GM19372 (cell line): ENCODE data around the gene SENP2.
"Not testable (repeated sequence)": the region's sequence is repeated elsewhere in the genome, so short reads cannot be mapped to it uniquely, and the experiment has no call there.

Source experiments
- ATAC-seq: cut with Tn5 transposase; IDR thresholded peaks from one replicate; pipeline ENCODE4 v1.9.1; 2021; ENCODE audit warnings: mild to moderate bottlenecking, low read depth, moderate library complexity; ENCODE audit not compliant: unreplicated experiment

The SENP2 gene

DNA sequence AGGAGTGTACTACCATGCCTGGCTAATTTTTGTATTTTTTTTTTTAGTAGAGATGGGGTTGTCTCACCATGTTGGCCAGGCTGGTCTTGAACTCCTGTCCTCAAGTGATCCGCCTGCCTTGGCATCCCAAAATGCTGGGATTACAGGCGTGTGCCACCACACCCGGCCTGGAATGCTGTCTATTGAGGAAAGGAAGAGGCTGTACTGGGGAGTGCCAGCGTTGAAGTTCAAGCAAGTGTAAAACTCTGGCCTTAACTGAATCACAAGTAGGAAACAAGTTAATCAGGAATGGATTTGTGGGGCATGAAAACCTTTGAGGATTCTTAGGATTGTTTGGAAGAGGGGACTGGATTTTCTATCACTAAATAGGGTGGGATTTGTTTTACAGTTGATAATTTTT lies 1.4 kb upstream of the SENP2 start:
- no peak for ATAC-seq

DNA sequence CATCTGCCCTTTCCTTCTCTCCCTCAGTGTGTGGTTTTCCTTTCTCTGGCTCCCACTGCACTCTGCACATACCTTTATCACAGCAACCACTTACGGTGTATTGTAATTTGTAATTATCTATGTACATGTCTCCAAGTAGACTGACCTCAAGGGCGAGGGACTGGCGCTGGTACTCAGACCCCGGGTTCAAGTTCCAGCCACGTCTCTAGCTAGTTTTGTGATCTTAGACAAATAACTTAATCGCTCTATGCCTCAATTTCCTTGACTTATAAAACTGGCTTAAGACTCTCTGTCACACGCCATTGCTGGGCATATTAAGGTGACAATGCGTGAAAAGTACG lies 607 bp upstream of the SENP2 start:
- ATAC-seq: no peak

DNA sequence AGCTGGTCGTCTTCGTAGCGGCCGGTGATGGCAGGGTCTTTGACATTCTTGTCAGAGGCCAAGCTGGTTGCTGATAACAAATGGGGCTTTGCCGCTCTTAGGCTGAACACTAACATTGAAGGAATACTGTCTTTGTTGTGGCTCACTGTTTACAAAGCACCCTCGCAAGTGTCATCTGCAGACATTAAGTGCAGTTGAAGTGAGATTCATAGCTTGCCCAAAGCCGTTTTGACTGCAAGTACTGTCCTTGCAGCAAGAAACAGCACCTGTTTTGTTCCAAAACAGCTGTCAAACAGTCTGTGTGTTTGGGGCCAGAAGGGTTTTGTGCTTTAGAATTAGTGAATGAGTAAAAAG lies 568 bp downstream of the SENP2 start:
- ATAC-seq: no peak

DNA sequence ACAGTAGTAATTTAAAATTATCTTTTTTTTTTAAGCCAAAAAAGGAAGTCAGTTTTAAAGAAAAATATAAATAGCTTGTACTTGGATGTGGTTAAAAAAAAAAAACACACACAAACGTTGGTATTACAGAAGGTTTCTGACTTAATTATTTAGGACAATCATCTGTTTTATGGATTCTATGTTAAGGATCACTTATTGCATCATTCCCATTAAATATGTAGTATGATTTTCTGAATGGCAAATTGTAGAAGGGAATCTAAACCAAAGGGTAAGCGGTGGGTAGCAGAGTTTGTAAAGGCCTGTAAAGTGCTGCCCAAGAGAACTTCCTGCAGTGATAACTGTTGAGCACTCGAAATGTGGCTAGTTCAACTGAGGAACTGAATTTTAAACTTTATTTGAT lies 8.0 kb downstream of the SENP2 start:
- no peak for ATAC-seq

DNA sequence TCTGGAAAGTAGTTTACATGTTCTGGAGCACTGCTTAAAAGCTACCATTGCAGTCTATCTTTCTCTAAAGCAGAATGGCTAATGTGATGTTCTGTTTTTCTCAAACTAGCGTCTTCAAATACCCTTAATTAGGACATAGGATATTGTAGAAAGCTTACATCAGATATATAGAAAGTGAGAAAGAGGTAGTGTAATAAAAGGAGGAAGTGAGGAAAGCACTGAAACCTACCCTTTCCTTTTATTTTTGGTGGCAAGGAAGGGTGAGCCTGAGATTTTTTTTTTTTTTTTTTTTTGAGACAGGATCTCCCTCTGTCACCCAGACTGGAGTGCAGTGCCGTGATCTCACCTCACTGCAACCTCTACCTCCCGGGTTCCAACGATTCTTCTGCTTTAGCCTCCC lies 9.4 kb downstream of the SENP2 start:
- no peak for ATAC-seq

DNA sequence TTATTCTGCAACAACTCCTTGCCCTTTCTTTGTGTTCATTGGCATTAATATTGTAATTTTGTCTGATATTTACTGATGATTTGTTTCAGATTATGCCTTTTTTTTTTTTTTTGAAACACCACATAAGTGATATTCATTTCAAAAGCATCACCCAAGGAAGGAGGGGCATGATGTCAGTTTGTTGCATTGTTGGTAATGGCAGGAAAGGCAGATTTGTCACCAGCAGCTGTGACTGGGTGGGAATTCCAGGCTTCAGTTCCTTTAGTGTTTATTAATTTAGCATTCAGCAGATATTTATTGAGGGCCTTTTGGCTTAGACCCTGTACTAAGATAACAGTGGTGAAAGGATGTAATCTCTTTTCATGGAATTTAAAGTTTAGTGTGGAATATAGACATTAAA lies 19.5 kb downstream of the SENP2 start:
- ATAC-seq: no peak

DNA sequence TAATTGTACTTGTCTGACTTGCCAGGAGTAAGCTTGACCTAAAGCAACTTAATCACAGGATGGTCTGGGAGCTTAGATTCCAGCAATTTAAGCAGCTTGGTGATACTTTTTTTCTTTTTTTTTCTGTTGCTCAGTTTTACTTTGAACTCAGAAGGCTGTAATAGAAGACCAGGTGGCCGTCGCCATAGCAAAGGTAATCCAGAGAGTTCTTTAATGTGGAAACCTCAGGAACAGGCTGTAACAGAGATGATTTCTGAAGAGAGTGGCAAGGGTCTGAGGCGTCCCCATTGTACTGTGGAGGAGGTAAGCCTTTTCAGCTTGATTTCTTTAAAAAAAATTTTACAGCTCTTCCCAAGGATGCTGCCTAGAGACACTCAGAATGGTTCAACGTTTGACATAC lies 20.1 kb downstream of the SENP2 start:
- no peak for ATAC-seq

DNA sequence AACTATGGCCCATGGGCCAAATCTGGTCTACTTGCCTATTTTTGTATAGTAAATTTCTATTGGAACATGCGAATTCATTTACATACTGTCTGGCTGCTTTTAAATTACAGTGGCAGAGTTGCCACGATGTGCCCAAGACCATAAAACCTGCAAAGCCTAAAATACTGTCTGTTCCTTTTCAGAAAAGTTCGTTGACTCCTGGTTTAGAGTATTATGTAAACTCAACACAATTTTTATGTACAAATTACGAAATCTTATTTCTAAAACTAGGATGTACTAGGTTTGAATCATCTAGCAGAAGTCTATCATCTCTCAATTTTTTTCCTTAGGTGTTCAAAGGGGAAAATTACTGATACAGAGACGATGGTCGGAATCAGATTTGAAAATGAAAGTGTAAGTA lies 26.9 kb downstream of the SENP2 start:
- no peak for ATAC-seq

DNA sequence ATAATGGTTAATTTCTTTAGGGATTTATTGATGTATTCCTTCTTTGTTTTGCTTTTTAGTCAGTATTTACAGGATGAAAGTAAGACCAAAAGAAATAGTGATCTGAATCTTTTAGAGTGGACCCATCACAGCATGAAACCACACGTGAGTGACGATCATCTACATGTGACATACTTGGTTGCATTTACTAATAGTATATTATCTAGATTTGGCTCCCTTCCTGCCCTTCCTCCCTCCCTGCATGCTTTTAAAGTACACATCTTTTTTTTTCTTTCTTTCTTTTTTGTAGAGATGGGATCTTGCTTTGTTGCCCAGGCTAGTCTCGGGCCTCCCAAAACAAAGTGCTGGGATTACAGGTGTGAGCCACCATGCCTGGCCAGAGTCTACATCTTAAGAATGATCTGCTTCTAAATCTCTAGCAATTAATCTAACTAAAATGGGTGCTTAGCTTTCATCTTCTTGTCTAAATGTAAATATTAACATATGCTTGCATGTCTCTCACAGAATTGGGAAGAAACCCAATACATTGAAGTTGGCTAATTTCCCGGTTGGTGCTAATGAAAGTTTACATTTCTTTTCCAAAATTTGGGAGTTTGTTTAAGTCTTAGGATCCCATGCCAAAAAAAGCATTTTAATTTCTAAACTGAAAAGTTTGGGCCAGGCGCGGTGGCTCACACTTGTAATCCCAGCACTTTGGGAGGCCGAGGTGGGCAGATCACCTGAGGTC lies 38.0 kb downstream of the SENP2 start:
- ATAC-seq: no peak

DNA sequence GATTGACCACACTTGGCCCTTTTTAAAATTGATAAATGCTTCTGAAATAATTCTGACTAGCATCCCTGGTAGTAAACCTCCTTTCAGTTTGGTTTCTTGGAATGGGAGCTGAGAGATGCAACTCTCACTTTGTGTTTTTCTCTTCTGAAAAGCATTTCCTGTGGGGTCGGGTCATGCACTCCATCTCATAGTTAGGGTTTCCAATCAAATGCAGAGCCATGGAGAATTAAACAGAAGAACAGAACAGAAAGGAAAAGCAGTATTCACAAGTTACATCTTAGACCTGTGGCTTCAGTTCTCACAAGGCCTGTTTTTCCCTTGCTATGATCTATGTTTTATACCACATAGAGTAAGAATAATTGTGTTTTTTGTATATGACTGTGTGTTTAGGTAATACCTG lies 39.7 kb downstream of the SENP2 start:
- no peak for ATAC-seq

DNA sequence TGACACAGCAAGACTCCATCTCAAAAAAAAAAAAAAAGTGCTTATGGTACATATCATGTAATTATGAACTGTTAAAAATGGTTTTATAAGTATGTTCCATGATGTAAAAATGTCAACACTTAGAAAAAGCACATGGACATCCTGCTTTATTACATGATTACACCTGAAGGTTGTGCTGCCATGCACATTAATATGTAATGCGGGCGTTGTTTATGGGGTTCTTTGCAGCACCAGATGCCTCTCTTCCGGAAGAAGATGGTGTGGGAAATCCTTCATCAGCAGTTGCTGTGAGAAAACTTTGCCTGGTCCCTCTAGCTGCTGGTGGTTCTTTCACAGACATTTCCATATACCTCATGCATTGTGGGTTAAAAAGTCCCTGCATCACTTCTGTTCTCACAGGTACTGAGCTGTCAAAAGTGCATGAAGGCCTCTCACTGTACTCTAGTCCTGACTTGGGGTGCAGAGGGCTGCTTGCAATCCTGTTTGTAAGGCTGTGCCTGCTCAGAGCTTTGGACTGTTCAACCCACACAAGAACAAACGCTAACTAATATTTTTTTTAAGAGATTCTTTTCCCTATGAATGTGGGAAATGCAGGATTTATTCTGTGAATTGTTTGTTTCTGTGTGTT lies 43.6 kb downstream of the SENP2 start:
- no peak for ATAC-seq

DNA sequence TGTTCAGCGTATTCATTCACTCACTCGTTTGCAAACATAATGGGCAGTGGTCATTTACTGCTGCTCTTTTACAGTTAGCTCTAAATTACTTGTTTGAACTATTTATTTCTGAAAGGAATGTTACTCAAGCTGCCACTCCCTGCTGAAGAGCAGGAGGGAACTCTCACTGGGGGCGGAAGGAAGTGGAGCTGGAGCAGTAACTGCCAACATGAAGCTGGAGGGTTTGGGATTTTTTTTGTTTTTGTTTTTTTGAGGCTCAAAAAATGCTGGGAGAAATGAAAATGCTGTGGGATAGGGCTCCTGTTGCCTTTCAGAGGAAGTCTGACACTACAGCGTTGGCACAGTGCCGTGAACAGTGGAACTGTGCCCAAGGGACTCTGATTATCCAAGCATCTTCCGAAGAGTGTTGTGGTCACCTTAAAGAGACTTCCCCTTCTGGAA lies 44.1 kb downstream of the SENP2 start:
- no peak for ATAC-seq

DNA sequence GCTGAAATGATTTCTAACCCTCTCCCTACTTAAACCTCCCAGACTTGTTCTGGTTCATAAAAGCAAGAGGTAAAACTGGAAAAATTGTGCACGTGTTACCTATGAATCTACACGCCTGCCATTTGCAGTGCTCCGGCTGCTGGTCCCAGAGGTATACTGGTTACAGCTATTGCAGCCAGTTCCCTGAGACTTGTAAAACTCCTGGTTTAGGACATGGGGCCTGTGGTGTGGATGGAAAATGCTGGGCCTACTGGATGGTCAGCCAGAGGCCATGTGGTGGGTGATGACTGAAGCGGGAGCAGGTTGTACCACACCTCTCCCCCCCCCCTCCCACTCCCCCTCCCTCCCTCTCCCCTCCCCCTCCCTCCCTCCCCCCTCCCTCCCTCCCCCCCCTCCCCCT lies 45.0 kb downstream of the SENP2 start:
- ATAC-seq: no peak

DNA sequence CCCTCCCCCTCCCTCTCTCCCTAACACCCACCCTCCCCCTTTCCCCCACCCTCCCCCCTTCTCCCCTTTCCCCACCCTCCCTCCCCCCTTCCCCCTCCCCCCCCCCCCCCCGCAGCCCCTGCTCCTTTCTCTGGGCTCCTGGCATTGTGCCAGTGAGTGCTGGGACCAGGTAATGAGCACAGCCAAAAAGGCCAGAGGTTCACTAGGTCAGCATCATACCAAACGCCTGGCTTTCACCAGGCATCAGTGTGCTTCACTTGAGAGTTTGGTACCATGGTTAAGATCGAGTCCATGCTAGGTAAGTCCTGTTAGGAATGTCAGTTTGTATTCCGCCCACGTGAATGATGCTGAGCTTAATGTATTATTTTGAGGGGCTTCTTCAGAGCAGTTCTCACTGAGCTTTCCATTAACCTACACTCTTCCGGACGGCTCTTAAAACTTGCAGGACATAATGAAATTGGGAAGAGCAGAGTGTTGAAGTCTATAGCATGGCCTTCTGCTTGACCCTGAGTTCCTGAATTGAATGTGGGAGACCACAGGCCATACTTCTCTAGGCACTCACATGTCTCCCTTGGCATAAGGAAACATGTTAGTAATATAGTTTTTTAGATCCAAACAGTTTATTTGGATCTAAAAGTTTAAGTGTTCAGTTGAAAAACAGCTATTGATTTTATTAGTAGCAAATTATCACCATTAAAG lies 45.6 kb downstream of the SENP2 start:
- ATAC-seq: no peak

DNA sequence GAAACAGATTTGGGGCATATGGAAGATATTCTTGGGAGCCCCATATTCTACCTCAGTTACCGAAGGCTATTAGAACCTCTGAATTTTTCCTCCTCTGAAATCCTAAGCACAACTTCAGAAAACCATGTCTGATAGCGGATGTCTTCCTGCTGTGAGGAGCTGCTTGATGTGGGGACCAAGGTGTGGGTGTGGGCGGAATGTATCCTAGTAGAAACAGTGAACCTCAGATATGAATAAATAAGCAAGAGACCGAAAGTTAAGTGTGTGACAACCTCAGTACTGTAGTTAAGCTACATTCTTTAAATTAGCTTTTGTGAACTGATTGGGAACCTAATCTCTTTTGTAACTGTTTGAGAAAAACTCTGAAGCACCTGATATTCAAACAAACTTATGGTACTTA lies 46.9 kb downstream of the SENP2 start:
- no peak for ATAC-seq

DNA sequence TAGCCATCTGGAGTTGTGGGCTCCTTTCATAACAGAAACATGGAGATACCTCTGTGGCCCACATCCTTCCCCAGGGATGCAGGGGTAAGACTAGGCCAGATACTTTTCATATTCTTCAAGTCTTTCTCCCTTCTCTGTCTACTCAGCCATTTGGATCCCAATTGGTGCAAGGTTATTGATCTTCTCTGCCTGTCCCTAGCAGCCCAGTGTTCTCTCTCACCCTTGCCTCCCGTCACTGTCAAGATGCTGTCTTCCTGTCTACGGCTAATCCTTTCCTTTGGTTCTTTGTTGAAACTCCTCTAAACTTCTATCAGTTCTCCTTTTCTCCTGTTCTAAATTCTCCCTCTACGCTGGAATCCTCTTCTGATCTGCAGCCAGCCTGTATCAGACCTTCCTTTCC lies 51.3 kb downstream of the SENP2 start:
- no peak for ATAC-seq

DNA sequence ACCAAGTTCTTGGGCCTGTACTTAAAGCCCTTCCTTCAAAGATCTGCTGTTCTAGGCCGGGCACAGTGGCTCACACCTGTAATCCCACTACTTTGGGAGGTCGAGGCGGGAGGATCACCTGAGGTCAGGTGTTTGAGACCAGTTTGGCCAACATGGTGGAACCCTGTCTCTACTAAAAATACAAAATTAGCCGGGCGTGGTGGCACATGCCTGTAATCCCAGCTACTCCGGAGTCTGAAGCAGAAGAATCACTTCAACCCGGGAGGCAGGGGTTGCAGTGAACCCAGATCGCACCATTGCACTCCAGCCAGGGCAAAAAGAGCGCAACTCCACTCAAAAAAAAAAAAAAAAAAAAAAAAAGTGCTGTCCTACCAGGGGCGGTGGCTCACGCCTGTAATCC lies 52.6 kb downstream of the SENP2 start:
- ATAC-seq: not testable (repeated sequence)

DNA sequence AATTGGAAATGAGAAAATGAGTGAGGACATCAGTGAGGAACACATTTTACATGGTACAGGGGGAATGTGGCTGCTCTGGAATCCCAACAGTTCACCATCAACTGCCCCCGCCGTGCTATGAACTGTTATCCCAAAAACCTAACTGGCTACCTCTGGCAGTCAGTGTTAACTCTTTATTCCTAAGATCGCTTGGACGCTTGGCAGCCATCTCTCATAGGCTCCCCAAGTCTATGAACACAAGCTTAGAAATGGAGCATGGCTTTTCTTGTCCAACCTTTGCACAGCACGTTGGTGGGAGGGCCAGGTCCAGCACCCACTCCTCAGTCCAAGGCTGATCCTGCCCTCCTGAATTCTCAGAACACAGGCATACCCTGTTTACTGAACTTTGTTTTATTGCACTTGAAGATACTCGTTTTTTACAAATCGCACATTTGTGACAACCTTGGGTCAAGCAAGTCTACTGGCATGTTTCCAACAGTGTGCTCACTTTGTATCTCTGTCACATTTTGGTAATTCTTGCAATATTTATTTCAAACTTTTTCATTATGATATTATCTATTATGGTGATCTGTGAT lies 53.6 kb downstream of the SENP2 start:
- no peak for ATAC-seq

DNA sequence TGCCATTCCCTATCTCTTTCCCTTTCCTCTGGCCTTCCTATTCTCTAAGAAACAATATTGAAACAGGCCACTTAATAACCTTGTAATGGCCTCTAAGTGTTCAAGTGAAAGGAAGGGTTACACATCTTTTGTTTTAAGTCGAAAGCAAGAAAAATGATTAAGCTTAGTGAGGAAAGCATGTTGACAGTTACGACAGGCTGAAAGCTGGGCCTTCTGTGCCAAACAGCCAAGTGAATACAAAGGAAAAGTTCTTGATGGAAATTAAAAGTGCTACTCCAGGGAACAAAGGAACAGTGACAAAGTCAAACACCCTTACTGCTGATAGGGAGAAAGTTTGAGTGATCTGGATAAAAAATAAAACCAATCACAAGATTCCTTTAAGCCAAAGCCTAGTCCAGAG lies 54.2 kb downstream of the SENP2 start:
- ATAC-seq: no peak

DNA sequence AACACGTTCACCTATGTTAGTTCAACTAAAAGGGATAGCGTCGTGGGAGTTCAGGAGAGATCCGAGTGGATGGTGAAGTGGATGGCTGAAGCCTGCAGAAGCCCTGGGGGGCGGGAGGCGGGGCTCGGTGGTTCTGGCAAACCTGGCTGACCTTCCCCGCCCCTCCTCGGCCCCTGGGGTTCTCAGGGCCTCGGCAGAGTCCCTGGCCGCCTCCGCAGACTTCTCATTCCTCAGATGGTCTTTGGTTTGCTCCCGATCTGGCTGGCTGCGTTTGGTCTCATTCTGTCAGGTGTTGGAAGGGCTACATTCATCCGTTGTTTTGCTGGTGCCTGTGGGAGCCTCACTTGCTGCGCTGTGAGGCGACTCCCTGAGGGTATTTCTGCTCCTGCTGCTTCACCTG lies 59.1 kb downstream of the SENP2 start:
- not testable (repeated sequence) for ATAC-seq

DNA sequence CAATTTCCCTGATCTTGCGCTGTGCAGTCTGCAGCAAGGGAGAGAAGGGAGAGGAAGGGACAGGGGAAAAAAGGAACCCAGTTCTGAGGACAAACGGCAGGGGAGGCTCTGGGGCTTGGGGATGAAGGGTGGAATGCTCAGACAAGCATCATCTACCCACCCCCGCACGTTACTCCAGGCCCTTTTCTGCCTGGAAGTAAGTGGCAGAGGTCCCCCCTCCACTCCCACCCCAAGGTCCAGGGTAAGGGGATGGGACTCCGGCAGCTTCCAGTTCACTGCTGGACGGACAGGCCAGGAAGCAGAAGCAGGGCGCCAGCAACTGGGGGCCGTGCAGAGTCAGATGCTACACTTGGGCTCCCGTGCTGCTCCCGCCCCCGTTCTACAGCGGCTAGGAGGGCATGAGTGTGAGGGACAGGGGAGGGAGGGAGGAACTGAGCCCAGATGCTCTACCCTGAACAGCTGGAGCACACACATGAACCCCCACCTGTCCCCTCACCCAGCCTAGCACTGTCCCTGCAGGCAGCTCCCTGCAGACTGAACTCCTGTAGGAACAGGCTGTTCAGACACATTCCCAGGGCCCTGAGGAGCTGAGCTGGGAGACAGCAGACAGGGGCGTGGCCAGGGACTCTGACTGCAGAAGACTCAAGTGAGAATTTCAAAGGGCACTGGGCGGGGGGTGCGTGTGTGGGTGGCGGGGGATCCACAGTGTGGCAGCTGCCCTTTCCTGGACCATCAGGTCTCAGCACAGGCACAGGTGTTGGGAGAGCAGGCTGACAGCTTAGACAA lies 59.7 kb downstream of the SENP2 start:
- no peak for ATAC-seq
